Fibroblast of pulmonary artery (primary cell): Measurements from ENCODE around the gene ADO.
A peak's percentile ranks its signal among the peaks of the same experiment; 100 is the strongest.
"Not testable (repeated sequence)": the region's sequence is repeated elsewhere in the genome, so short reads cannot be mapped to it uniquely, and the experiment has no call there.

Experiments
- DNase-seq: peaks from one replicate; pipeline ENCODE4 v3.0.0-alpha.2; 2010; ENCODE audit warnings: low read depth
- H3K4me3 ChIP-seq: replicated peaks from 2 replicates; pipeline ENCODE4 v1.5.1; 2011; ENCODE audit warnings: low read depth, mild to moderate bottlenecking, control low read depth, low read length, moderate library complexity
- CTCF ChIP-seq: IDR thresholded peaks from 2 replicates; pipeline ENCODE4 v1.5.1; 2011; ENCODE audit warnings: mild to moderate bottlenecking, control low read depth, low read length, inconsistent platforms; ENCODE audit errors: missing control alignments

Gene ADO

GRCh38 chr10:62779487-62780248 is 24.9 kb upstream of the ADO start:
- no peak for TF ChIP-seq CTCF
- peak; percentile 30 for DNase-seq
- no peak overlapping the region for H3K4me3 ChIP-seq

- not testable (repeated sequence) for DNase-seq, H3K4me3 ChIP-seq
Observed at GRCh38 chr10:62784537-62784936, 20.0 kb upstream of the ADO start.

GRCh38 chr10:62788285-62788684 is 16.2 kb upstream of the ADO start:
- H3K4me3 ChIP-seq, DNase-seq: not testable (repeated sequence)

- TF ChIP-seq CTCF, result no peak
- DNase-seq, result no peak
- no peak overlapping the region for H3K4me3 ChIP-seq
Observed at GRCh38 chr10:62788861-62789467, 15.6 kb upstream of the ADO start.

- H3K4me3 ChIP-seq, result no peak overlapping the region
- TF ChIP-seq CTCF, result no peak
- DNase-seq, result no peak
Observed at GRCh38 chr10:62790019-62790555, 14.4 kb upstream of the ADO start.

DNA sequence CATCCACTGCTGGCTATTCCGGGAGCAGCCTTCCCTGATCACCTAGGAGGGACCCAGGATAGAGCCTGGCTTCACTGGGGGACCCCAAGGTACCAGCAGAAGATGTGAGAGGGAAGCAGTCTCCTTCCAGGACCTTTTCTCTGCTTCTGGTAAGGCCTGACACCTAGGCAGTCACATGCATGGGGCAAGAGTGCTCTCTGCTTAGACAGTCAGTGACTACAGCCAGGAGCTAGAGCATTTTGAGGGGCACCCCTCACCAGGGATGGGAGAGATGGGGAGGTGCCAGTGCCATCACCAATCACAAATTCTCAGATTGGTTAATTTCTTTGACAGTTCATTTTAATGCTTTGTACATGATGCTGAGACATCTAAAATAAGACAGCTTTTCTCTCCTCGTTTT is 13.9 kb upstream of the ADO start:
- TF ChIP-seq CTCF, result no peak
- no peak overlapping the region for H3K4me3 ChIP-seq
- DNase-seq, result no peak

- no peak overlapping the region for H3K4me3 ChIP-seq
- no peak for TF ChIP-seq CTCF
- DNase-seq, result no peak
Observed at GRCh38 chr10:62792261-62792660, 12.3 kb upstream of the ADO start.

DNA sequence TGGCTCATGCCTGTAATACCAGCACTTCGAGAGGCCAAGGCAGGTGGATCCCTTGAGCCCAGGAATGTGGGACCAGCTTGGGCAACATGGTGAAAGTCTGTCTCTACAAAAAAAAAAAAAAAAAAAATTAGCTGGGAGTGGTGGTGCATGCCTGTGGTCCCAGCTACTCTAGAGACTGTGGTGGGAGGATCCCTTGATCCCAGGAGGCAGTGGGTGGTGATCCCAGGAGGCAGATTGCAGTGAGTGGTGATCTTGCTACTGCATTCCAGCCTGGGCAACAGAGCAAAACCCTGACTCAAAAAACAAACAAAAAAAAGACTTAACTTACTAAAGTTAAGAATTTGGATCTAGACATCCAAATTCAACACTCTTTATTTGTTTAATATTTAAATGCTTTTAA is 10.2 kb upstream of the ADO start:
- H3K4me3 ChIP-seq, result no peak overlapping the region
- DNase-seq, result no peak
- no peak for TF ChIP-seq CTCF
